Choroid plexus epithelial cell (primary cell): ENCODE results near the gene EDC3.

ENCODE experiments used
- DNase-seq: peaks from one replicate; pipeline ENCODE4 v3.0.0-alpha.2; 2010; ENCODE audit warnings: low read depth
- H3K4me3 ChIP-seq: 2 replicates; pipeline ENCODE4 v1.5.1; 2011; ENCODE audit warnings: low read depth, mild to moderate bottlenecking, control low read depth, low read length, moderate library complexity
- CTCF ChIP-seq: conservative IDR thresholded peaks from 2 replicates; pipeline ENCODE4 v1.5.1; 2011; ENCODE audit warnings: low read depth, mild to moderate bottlenecking, control low read depth, inconsistent platforms, low read length, moderate library complexity

Gene EDC3

GRCh38 chr15:74589826-74590225 is 106.0 kb downstream of the EDC3 start:
- peak; percentile 62 for DNase-seq
- no peak overlapping the region for H3K4me3 ChIP-seq
- TF ChIP-seq CTCF, result no peak

- no peak for DNase-seq
- no peak overlapping the region for H3K4me3 ChIP-seq
- no peak for TF ChIP-seq CTCF
Observed at GRCh38 chr15:74585857-74586256, 110.0 kb downstream of the EDC3 start.

GRCh38 chr15:74585191-74585590 is 110.6 kb downstream of the EDC3 start:
- peak; percentile 47 for DNase-seq
- TF ChIP-seq CTCF, result no peak
- no peak overlapping the region for H3K4me3 ChIP-seq

GRCh38 chr15:74584779-74585178 is 111.0 kb downstream of the EDC3 start:
- DNase-seq, result no peak

GRCh38 chr15:74584204-74584603 is 111.6 kb downstream of the EDC3 start:
- DNase-seq, result no peak
- H3K4me3 ChIP-seq, result no peak overlapping the region
- TF ChIP-seq CTCF, result no peak

More at GRCh38 chr15:74584779-74585178, 111.0 kb downstream of the EDC3 start:
- no peak for TF ChIP-seq CTCF
- no peak overlapping the region for H3K4me3 ChIP-seq
